Skeletal muscle satellite cell (primary cell): Measurements from ENCODE around the gene NAV1.
A peak's percentile ranks its signal among the peaks of the same experiment; 100 is the strongest.

Experiments
- H3K27me3 ChIP-seq: 2 replicates; pipeline ENCODE4 v1.7.0; 2013; ENCODE audit warnings: low read length; ENCODE audit not compliant: control insufficient read depth, insufficient read depth
- H3K36me3 ChIP-seq: 2 replicates; pipeline ENCODE4 v1.7.0; 2013; ENCODE audit warnings: mild to moderate bottlenecking, control low read depth, low read length; ENCODE audit not compliant: insufficient read depth
- H3K4me1 ChIP-seq: 2 replicates; pipeline ENCODE4 v1.7.0; 2013; ENCODE audit warnings: low read length; ENCODE audit not compliant: control insufficient read depth, insufficient read depth
- H3K4me2 ChIP-seq: 2 replicates; pipeline ENCODE4 v1.7.0; 2013; ENCODE audit warnings: mild to moderate bottlenecking, low read length
- H3K4me3 ChIP-seq: 2 replicates; pipeline ENCODE4 v1.7.0; 2013; ENCODE audit warnings: low read length
- H3K9ac ChIP-seq: 2 replicates; pipeline ENCODE4 v1.7.0; 2013; ENCODE audit warnings: mild to moderate bottlenecking, low read depth, low read length, moderate library complexity
- H3K9me3 ChIP-seq: replicated peaks from 2 replicates; pipeline ENCODE4 v1.7.0; 2013; ENCODE audit warnings: mild to moderate bottlenecking, control low read depth, low read length

The NAV1 gene

DNA sequence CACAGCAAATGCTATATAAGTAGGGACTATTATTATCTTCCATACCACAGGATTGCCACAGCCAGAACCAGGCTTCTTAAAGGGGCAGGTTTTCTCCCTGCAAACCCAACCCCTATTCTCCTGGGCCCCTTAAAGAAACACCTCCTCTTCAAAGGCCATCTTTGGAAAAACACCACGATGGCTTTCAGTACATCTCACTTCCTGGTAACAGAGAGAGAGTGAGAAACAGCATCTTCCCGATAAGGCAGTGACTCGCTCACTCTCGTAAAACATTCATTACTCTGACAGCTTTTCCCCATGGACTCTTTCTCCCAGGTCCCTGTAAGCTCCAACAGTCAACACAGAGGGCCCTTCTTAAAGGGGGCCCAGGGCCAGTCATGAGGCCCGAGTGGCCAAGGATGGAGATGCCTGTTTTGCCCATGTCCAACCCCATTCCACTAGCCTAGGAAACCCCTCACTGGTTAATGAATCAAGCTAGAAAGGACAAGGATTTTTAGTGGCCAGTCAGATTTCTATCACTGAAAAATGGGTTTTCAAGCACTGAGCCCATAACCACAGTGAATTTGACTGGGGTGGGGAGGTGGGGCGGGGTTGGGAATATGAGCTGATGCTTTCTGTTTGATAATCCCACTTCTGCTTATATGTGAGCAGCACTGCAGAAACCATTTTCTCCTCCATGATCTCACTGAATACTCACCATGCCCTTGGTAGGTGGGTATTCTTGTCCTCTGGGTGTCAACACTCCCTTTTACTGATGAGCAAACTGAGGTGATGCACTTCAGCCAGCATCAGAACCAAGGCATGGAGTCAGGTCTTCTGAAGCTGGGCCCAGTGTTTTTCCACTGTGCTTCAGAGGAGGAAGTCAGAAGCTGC, 3.6 kb upstream of the NAV1 start:
- H3K36me3 ChIP-seq: no peaks in the 10 kb centered on the region
- H3K4me1 ChIP-seq: peaks cover 58% of the 10 kb centered on the region
- no peaks in the 10 kb centered on the region for H3K27me3 ChIP-seq
- H3K9me3 ChIP-seq: no peaks in the 10 kb centered on the region
- peak overlapping the region; percentile 62 for H3K4me2 ChIP-seq
- H3K4me3 ChIP-seq: no peak overlapping the region
- peak overlapping the region; percentile 24 for H3K9ac ChIP-seq

DNA sequence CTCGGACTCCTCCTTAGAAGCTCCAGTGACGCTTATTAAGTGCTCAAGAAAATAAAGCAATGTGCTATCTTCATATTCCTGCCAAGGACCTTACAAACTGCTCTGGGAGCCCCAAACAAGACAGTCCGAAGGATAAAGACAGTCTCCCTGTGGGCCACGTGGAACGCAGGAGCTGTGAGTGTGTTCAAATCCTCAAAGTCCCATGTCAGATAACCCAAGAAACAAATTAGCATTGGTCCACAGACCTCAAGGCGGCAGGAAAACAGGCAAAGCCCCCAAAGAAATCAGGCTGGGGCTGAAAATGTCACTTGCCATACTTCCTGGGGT, 3.0 kb upstream of the NAV1 start:
- H3K4me3 ChIP-seq: no peak overlapping the region
- H3K36me3 ChIP-seq: no peaks in the 10 kb centered on the region
- H3K4me2 ChIP-seq: peak overlapping the region; percentile 62
- peak overlapping the region; percentile 4 for H3K9ac ChIP-seq
- no peaks in the 10 kb centered on the region for H3K9me3 ChIP-seq
- no peaks in the 10 kb centered on the region for H3K27me3 ChIP-seq
- H3K4me1 ChIP-seq: peaks cover 60% of the 10 kb centered on the region

DNA sequence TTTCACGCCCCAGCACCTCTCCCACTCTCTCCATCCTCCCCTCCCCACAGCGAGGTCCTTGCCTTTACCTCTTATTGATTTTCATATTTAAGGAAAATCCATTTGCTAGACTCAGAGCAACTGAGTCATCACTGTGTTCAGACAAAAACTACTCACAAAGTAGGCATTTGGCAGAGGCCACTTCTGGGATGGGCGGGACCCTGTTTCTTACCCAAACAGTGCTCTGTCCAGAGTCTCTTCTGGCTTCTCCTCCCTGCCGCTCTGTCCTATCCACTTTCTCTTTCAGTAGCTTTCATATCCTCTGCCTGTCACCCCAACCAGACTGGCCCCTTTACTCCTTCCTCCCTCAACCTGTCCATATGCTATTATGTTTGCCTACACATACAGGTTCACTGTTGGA, 2.4 kb upstream of the NAV1 start:
- Histone ChIP-seq H3K36me3 (no peaks in the 10 kb centered on the region), H3K4me3 (peak overlapping the region; percentile 58), H3K27me3 (no peaks in the 10 kb centered on the region), H3K9me3 (no peaks in the 10 kb centered on the region), H3K4me2 (peak overlapping the region; percentile 79), H3K9ac (peak overlapping the region; percentile 51), H3K4me1 (peaks cover 60% of the 10 kb centered on the region)

DNA sequence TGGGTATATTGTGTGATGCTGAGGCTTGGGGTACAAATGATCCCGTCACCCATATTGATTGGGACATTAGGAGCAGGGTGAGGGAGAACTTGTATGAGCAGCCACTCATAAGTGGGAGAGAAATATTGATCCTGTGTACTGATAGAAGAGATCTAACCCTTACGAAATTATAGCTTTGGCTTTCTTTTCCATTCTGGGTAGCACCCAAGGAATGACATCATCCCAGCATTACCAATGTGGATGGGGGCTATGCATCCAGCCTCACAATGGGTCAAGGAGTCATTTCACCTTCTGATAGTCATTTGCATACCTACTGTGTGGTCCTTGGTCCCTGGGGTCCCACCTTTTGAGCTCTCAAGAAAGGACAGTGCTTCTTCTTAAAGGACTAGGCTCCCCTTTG, 1.9 kb upstream of the NAV1 start:
- H3K9me3 ChIP-seq: no peaks in the 10 kb centered on the region
- H3K4me2 ChIP-seq: peak overlapping the region; percentile 79
- peaks cover 60% of the 10 kb centered on the region for H3K4me1 ChIP-seq
- H3K9ac ChIP-seq: peak overlapping the region; percentile 51
- H3K27me3 ChIP-seq: no peaks in the 10 kb centered on the region
- H3K4me3 ChIP-seq: peak overlapping the region; percentile 58
- no peaks in the 10 kb centered on the region for H3K36me3 ChIP-seq

DNA sequence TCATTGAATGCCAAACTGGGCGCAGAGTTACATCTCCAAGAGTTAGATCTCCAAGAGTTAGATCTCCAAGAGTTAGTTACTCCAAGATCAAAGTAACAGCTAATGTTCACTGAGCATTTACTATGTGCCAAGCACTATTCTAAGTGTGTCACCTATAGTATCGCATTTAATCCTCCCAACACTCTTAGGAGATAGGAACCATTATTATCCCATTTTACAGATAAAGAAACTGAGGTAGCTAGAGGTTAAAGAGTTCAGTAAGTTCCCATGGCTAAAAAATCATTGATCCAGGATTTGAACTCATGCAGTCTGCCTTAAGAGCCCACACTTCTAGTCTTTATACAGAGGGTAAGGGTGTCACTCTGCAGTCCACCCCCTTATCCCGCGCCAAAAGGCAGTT, 1.5 kb upstream of the NAV1 start:
- H3K4me2 ChIP-seq: peak overlapping the region; percentile 79
- no peak overlapping the region for H3K9ac ChIP-seq
- no peaks in the 10 kb centered on the region for H3K27me3 ChIP-seq
- H3K4me1 ChIP-seq: peaks cover 62% of the 10 kb centered on the region
- H3K36me3 ChIP-seq: no peaks in the 10 kb centered on the region
- peak overlapping the region; percentile 58 for H3K4me3 ChIP-seq
- no peaks in the 10 kb centered on the region for H3K9me3 ChIP-seq

DNA sequence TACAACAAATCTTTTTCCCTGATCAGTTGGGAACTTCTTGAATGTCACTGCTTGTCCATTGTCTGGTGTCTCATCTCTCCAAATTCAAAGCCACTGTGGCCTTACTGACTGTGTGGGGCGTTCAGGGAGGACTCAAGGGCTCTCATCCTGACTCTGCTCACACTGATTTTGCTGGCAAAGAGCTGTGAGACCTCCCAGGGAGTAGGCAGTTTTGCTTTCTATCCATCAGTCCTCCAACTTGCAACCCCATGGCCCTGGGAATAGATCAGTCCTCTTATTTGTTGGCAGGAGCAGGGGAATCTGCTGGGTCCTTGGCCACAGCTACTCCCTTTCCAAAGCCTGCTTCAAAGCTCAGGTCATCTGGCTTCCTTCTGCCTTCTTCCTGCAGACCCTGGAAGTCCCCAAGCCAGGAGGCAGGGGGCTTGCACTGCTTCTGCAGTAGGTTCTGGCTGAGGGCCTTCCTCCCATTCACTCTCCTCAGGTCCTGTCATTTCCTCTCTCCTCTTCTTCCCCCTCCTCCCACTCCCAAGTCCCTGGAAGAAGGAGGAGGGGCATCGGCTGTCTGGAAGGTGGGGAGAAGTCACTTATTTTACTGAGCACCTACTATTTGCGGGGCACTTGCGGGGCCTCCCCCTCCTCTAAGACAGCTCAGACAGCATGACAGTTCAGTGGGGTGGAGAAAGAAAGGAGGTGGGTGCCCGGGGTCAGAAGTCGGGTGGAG, 876 bp upstream of the NAV1 start:
- H3K9ac ChIP-seq: peak overlapping the region; percentile 91

DNA sequence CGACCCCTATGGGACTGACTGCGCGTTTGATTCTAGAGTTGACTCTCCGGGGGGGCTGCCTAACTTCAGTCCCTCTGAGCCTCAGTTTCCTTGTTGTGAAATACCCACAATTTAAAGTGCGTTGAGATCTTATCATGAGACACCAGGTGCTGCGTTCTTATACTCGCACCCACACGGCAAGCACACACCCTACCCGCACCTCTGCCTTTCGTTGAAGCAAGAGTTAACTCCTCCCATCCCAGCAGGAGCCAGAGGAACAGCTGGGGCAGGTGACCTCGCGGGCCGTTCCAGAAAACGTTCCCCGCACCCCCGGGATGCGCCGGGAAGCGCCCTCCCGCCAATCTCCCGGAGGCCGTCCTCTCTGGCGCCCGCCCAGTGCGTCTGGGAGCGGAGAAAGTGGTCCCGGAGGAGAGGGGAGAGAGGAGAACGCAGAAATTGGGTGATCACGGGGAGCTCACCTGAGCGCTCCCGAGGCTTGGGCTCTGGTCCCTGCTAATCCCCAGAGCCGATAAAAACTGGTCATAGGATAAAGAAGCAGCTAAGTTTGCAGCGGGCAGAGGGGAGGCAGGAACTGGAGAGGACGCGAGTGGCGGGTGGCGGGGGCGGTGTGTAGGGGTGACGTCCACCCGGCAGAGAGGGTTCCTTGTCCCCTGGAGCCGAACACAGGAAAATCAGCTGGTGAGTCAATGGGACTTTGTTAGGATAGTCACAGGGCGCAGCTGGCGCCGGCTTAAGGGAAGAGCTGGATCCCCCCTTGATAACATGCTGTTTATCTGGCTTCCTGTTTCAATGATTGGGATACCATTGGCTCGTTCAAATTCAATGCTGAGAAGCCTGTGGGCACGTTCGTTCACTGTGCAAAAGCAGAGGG, 869 bp downstream of the NAV1 start:
- H3K36me3 ChIP-seq: no peaks in the 10 kb centered on the region

More for the DNA sequence above, 876 bp upstream of the NAV1 start:
- H3K4me2 ChIP-seq: peak overlapping the region; percentile 89
- H3K9me3 ChIP-seq: no peaks in the 10 kb centered on the region
- peaks cover 67% of the 10 kb centered on the region for H3K4me1 ChIP-seq
- H3K36me3 ChIP-seq: no peaks in the 10 kb centered on the region
- H3K4me3 ChIP-seq: peak overlapping the region; percentile 86
- no peaks in the 10 kb centered on the region for H3K27me3 ChIP-seq

DNA sequence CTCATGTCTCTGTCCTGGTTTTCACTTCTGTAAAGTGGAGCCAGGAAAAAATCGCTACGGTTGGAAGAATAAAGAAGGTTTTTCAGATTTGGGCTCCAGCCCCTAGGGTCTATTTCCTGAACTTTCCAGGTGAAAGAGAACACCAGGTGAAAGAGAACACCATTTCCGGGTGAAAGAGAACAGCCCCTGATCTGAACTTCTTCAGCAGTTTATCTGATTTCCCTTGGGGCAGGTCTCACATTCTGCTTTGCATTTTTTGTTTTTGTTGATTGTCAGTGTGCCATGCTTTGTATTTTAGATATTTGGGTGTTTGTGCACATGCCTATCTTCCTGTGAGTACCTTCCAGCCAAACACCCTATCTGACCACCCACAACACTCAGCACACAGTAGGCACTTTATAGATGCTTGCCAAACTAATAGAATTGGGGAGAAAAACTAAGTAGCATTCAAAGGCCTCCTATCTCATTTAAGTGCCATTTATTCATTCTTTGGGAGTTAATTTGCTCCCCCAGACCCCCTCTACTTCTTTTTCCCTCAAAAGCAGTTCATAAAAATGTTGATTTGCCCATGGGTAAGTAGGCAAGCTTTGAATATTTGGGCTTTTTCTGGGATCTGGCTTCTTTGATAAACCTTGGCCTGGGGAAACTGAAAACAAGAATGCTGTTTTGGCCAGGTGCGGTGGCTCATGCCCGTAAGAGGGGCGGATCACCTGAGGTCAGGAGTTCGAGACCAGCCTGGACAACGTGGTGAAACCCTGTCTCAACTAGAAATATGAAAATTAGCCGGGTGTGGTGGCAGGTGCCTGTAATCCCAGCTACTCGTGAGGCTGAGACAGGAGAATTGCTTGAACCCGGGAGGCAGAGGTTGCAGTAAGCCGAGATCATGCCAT, 2.2 kb downstream of the NAV1 start:
- no peaks in the 10 kb centered on the region for H3K27me3 ChIP-seq
- no peaks in the 10 kb centered on the region for H3K9me3 ChIP-seq
- no peaks in the 10 kb centered on the region for H3K36me3 ChIP-seq
- peaks cover 75% of the 10 kb centered on the region for H3K4me1 ChIP-seq
- H3K4me2 ChIP-seq: peak overlapping the region; percentile 89
- peak overlapping the region; percentile 86 for H3K4me3 ChIP-seq
- peak overlapping the region; percentile 91 for H3K9ac ChIP-seq

More for the DNA sequence above, 869 bp downstream of the NAV1 start:
- Histone ChIP-seq H3K27me3 (no peaks in the 10 kb centered on the region), H3K9ac (peak overlapping the region; percentile 91), H3K4me2 (peak overlapping the region; percentile 89), H3K4me1 (peaks cover 80% of the 10 kb centered on the region), H3K4me3 (peak overlapping the region; percentile 86), H3K9me3 (no peaks in the 10 kb centered on the region)

DNA sequence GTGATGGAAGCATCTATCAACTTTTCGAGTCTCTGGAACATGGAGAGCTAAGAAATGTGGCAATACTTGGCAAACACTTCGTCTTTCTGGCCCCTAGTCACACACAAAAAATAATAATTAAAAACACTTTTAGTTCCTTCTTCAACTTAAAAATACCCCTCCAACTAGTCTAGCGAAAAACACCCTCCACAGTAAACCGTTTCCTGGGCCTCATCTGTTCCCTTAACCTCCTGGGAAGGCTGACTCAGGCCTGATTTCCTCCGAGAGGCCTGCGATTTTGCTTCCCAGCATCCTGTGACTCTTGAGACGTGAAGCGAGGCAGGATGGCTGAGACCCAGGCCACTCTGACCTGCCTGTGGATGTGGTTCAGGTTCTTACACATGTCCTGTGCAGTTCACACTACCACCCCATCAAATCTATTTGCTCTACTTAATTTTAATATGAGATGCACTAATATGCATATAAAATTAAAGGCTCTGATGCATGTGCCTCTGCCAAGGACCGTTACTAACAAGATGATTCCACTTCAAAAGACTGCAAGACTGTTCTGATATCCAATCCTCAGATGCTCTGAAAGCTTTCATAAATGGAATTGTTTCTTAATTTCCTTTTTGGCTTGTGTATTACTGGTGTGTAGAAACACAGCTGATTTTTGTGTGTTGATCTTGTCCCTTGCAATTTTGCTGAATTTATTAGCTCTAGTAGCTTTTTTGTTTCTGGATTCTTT, 3.5 kb downstream of the NAV1 start:
- peaks cover 65% of the 10 kb centered on the region for H3K4me1 ChIP-seq
- H3K36me3 ChIP-seq: no peaks in the 10 kb centered on the region
- no peaks in the 10 kb centered on the region for H3K9me3 ChIP-seq
- H3K4me3 ChIP-seq: peak overlapping the region; percentile 16
- H3K9ac ChIP-seq: peak overlapping the region; percentile 74
- H3K27me3 ChIP-seq: no peaks in the 10 kb centered on the region
- H3K4me2 ChIP-seq: peak overlapping the region; percentile 89
